GM06990 (cell line): ENCODE results near the gene EN1.

ENCODE experiments used
- DNase-seq: peaks from one replicate; pipeline ENCODE4 v3.0.0-alpha.2; 2011; ENCODE audit not compliant: insufficient read length; ENCODE audit errors: extremely low read depth
- H3K27me3 ChIP-seq: replicated peaks from 2 replicates; pipeline ENCODE4 v1.6.0; 2011; ENCODE audit warnings: low read length; ENCODE audit not compliant: control insufficient read depth, insufficient read depth
- H3K36me3 ChIP-seq: 2 replicates; pipeline ENCODE4 v1.5.1; 2011; ENCODE audit warnings: low read length; ENCODE audit not compliant: control insufficient read depth, insufficient read depth
- H3K4me3 ChIP-seq: replicated peaks from 2 replicates; pipeline ENCODE4 v1.5.1; 2011; ENCODE audit warnings: low read depth, mild to moderate bottlenecking, control low read depth, low read length
- CTCF ChIP-seq: IDR thresholded peaks from 2 replicates; pipeline ENCODE4 v1.5.1; 2011; ENCODE audit warnings: low read length, control low read depth, mild to moderate bottlenecking, inconsistent platforms; ENCODE audit not compliant: insufficient read depth, poor library complexity, severe bottlenecking

EN1 gene

DNA sequence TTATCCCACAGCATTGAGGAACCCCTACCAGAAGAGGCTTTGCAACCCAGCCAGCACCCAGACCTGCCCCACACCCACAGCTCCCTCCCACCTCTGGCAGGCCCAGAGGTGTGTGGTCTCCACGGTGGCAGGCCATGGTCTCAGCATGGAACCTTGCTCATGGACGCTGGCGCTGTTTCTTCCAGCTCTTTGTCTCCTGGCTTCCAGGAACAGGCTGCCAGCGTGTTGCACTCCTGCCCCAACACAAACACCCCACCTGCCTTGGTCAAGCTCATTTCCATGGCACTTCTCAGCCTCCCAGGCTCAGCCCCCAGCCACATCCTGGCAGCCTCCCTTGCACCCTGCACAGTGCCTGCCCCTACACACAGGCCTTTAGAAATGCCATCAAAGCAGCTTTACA, 31.7 kb downstream of the EN1 start:
- Histone ChIP-seq H3K27me3 (peaks cover 4% of the 10 kb centered on the region), H3K36me3 (no peaks in the 10 kb centered on the region), H3K4me3 (no peak overlapping the region)
- DNase-seq, result no peak
- TF ChIP-seq CTCF, result no peak

DNA sequence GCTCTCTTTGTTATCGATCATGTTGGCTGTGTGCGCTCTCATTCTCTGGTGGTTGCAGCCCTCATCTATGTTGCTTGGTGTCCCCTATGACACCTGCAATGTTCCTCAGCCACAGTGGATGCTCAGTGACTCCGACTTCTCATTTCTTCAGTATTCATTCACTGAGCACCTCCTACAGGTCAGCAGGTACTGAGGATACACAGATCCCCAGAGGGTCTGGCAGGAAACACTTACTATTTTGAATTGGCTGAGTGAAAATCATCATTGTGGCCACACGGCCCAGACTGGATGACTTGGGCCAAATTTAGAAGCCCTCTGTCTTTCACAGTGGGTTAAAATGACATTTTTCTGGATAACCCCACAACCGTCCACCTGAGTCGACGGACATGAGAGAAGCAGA, 32.1 kb downstream of the EN1 start:
- H3K36me3 ChIP-seq, result no peaks in the 10 kb centered on the region
- TF ChIP-seq CTCF, result no peak
- no peak overlapping the region for H3K4me3 ChIP-seq
- DNase-seq, result no peak
- H3K27me3 ChIP-seq, result peaks cover 4% of the 10 kb centered on the region

DNA sequence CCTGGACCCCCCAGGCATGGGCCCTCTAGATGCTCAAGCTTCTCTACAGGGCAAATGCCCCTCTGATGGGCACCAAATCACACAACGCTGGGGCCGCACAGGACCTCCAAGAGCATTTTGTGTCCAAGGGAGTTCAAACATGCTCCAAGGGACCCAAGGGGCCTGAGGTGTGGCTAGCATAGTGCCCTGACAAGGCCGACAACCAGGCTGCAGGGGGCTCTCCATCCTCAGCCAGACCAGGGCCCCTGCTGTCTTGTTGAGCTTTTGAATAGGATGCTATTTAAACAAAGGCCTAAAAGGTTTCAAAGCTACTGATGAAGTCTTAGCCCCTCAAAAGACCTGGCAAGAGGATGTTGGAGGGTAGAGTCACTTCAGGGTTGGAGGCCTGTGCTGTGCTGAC, 33.1 kb downstream of the EN1 start:
- TF ChIP-seq CTCF, result no peak
- no peak for DNase-seq
- Histone ChIP-seq H3K27me3 (peaks cover 4% of the 10 kb centered on the region), H3K36me3 (no peaks in the 10 kb centered on the region), H3K4me3 (no peak overlapping the region)

DNA sequence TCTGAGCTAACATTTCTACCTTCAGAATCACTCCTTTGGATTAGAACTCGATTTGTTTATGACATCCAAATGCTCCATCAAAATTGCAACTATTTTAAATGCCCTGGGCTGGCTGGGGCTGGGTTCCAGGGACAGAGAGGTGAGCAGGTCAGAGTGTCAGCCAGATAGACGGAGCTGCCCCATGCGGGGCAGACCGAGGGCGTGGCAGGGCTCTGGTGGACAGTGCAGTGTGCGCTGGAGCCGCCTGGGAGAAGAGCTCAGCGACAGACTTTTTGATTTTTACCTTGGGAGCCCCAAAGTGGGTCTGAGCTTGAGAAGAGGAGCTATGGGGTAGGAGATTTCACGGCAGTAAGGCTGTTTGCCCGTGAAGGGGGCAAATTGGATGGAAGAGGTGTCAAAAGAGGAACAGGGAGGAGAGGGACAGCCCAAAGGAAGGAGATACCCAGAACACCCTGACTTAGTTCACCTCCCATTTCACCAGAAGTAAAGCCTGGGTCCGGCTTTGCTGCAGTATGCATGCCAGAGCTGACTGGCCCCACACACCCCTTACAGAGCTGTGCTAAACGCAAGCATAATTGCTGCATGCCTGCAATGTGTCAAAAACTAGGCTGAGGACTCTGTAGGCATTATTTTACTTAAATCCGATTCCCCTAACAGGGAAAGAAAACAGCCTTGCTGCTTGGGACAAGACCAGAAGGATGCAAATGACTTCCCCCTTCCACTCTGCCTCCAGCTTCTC, 33.7 kb downstream of the EN1 start:
- no peaks in the 10 kb centered on the region for H3K36me3 ChIP-seq
- peaks cover 4% of the 10 kb centered on the region for H3K27me3 ChIP-seq
- no peak overlapping the region for H3K4me3 ChIP-seq
- DNase-seq, result no peak
- TF ChIP-seq CTCF, result no peak

DNA sequence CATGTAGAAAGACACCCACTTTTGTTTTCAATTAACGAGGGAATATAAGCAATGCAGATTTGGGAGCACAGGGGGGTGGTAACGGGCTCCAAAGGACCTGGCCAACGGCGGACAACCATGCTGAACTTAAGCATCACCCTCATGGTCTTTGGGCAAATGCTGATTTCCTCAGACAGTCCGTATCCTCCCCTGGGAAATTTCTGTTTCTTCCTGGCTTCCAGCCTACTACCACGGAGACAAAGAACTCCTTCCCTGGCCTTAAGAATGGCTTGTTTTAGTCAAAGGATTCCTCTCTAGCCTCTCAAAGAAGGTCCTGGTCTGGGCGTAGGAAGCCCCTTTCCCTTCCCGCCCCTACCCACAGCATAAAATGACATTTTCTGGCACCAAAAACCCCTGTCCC, 34.3 kb downstream of the EN1 start:
- Histone ChIP-seq H3K27me3 (peaks cover 6% of the 10 kb centered on the region), H3K4me3 (no peak overlapping the region), H3K36me3 (no peaks in the 10 kb centered on the region)
- no peak for DNase-seq
- no peak for TF ChIP-seq CTCF

DNA sequence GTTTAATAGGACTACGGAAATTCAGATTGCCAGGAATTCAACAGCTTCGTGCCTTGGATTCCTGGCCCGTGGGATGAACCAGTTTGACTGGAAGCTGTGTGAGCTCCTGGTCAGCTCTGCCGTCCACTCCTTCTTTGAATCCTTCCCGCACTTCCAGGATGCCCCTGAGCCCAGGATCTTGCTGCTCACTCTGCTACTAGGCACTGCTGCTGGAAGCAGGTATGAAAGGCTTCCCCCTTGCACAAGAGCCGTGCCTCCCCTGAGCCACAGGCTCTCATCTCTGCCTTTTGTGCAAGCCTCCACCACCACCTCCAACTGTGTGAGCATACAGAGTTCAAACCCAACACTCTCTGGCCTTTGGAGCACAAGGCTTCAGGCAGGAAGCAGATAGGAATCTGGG, 34.9 kb downstream of the EN1 start:
- no peaks in the 10 kb centered on the region for H3K36me3 ChIP-seq
- DNase-seq, result no peak
- H3K27me3 ChIP-seq, result peaks cover 6% of the 10 kb centered on the region
- H3K4me3 ChIP-seq, result no peak overlapping the region
- TF ChIP-seq CTCF, result no peak
